GM19099 (cell line): Measurements from ENCODE around the gene NFYC.

Experiments
- POLR2A ChIP-seq: IDR thresholded peaks from 3 replicates; pipeline ENCODE4 v1.6.1; 2011; ENCODE audit warnings: low read depth; ENCODE audit not compliant: insufficient read length; ENCODE audit errors: extremely low read depth

NFYC gene

DNA sequence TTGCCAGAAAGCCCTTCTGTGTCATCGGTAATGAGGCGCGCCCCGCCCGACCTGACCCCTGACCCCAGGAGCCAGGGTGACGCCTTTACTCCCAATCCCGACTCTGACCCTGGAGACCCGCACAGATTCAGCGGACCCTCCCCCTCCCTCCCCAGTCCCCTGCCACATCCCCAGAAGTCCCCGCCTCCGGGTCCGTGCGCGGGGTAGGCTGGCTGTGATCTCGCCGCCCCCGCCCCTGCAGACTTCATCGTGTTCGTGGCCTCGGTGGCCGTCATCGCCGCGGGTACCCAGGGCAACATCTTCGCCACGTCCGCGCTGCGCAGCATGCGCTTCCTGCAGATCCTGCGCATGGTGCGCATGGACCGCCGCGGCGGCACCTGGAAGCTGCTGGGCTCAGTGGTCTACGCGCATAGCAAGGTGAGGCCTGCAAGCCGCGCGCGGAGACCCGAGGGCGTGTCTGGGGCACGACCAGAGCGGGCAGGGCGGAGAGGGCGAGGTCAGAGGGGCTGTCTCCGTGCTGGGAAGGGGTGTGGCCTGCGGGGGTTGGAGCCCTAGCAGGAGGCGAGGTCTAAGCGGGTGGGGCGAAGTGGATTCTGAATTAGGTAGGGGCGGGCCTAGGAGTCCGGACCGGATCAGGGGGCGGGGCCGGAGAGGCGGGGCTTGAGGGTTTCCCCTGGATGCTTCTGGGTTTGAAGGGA is 126.9 kb downstream of the NFYC start:
- no peak for TF ChIP-seq POLR2A

DNA sequence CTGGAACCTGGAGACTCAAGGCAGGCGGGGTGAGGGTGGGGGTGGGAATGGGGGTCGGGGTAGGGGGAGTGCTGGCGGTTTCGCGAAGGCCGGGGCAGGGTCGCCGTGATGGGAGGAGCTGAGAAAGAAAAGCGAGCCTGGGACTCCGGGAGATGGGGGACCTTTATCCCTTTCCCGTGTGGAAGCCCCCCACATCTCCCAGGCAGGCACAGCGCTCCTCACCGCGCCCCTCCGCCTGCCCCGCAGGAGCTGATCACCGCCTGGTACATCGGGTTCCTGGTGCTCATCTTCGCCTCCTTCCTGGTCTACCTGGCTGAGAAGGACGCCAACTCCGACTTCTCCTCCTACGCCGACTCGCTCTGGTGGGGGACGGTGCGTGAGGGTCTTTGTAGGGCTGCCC is 127.6 kb downstream of the NFYC start:
- no peak for TF ChIP-seq POLR2A

DNA sequence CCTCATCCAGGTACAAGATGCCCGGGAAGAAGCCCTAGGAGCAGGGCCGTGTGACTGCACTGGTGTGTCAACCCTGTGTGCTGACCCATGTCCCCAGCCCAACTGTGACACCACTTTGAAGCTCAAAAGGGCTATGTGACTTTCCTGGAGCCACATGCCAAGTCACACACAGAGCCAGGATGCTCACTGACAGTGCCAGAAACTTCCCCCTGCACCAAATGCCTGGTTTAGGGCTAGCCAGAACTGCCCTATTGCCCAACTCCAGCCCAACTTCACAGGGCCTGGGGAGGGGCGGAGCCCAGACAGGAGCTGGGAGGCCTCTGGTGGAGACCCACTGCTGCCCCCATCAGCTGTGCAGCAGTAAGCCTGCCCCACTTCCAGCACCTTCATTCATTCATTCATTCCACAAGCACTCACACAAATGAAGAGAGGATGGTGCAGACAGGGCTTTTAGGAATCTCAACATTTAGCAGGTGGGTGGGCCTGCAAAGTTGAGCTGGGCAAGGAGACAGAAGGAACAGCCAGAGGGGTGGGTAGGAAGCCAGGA is 128.8 kb downstream of the NFYC start:
- no peak for TF ChIP-seq POLR2A
